Endodermal cell (in vitro differentiated cells): ENCODE data around the gene WHRN. TPM values are rescaled to one million over a fixed set of nuclear protein-coding genes. Genes with fewer than 3 reads are reported as not detected.

ENCODE experiments used
- DNase-seq: peaks from one replicate; pipeline ENCODE4 v3.0.0-alpha.2; 2017
- H3K27ac ChIP-seq: 2 replicates; pipeline ENCODE4 v1.5.1; 2013; ENCODE audit warnings: mild to moderate bottlenecking, low read depth, low read length, moderate library complexity
- H3K27me3 ChIP-seq: 2 replicates; pipeline ENCODE4 v1.6.1; 2013; ENCODE audit warnings: mild to moderate bottlenecking, low read length, moderate library complexity; ENCODE audit not compliant: insufficient read depth, control insufficient read depth, poor library complexity, severe bottlenecking
- H3K36me3 ChIP-seq: 2 replicates; pipeline ENCODE4 v1.7.0; 2013; ENCODE audit warnings: mild to moderate bottlenecking, low read length, moderate library complexity; ENCODE audit not compliant: control insufficient read depth, insufficient read depth
- H3K4me1 ChIP-seq: one replicate; pipeline ENCODE4 v1.7.0; 2013; ENCODE audit warnings: low read length; ENCODE audit not compliant: control insufficient read depth, insufficient read depth
- H3K4me3 ChIP-seq: 2 replicates; pipeline ENCODE4 v1.5.1; 2013; ENCODE audit warnings: mild to moderate bottlenecking, low read length, moderate library complexity
- H3K9ac ChIP-seq: 2 replicates; pipeline ENCODE4 v1.6.1; 2013; ENCODE audit warnings: mild to moderate bottlenecking, low read length, moderate library complexity; ENCODE audit not compliant: poor library complexity, severe bottlenecking; ENCODE audit errors: extremely low read depth
- H3K9me3 ChIP-seq: 2 replicates; pipeline ENCODE4 v1.6.1; 2013; ENCODE audit warnings: mild to moderate bottlenecking, low read length, moderate library complexity; ENCODE audit not compliant: control insufficient read depth
- H3K27ac Mint-ChIP-seq: 2 replicates; pipeline ENCODE4 v1.8.0; 2020; ENCODE audit warnings: mixed read lengths
- H3K27me3 Mint-ChIP-seq: 2 replicates; pipeline ENCODE4 v1.8.0; 2021; ENCODE audit warnings: mild to moderate bottlenecking, mixed read lengths; ENCODE audit not compliant: insufficient read depth
- H3K36me3 Mint-ChIP-seq: 2 replicates; pipeline ENCODE4 v1.8.0; 2020; ENCODE audit warnings: low read depth, mixed read lengths
- H3K4me1 Mint-ChIP-seq: 2 replicates; pipeline ENCODE4 v1.8.0; 2020; ENCODE audit warnings: mixed read lengths
- H3K4me3 Mint-ChIP-seq: 2 replicates; pipeline ENCODE4 v1.8.0; 2020; ENCODE audit warnings: mild to moderate bottlenecking, moderate library complexity, mixed read lengths
- H3K9me3 Mint-ChIP-seq: 2 replicates; pipeline ENCODE4 v1.8.0; 2020; ENCODE audit warnings: mild to moderate bottlenecking, mixed read lengths
- CTCF ChIP-seq: fragments of 200-600 bp; sonication (generic); conservative IDR thresholded peaks from 2 replicates; pipeline ENCODE4 v1.5.0; 2021; ENCODE audit warnings: antibody characterized with exemption, mild to moderate bottlenecking
- WGBS, 2 experiments: methylation state at CpG; one replicate each; pipeline versions ENCODE4 v1.1.5 to v1.1.7; 2013; ENCODE audit warnings: missing lambda C conversion rate in 2 of 2, mixed read lengths in 1 of 2; ENCODE audit not compliant: insufficient coverage in 1 of 2, insufficient read length in 1 of 2; 5-methylcytosine and 5-hydroxymethylcytosine counted together
- total RNA-seq, 2 donors: library from RNA; stranded (reverse); fragmentation: NEBNext Ultra II Directional in 1 of 2; extraction: Animal tissue kit (Norgen Biotek cat#: 25700) in 1 of 2; gene quantifications; 2 replicates in 1 of 2; 3 replicates in 1 of 2; pipeline ENCODE4 v1.2.1, GENCODE V29; 2021

WHRN gene
- total RNA-seq, 2 donors from 2014 or later: 7.0 to 12.8 TPM

- H3K27me3 ChIP-seq: peaks cover 50% of the 10 kb centered on the region
- Mint-ChIP-seq H3K9me3 (no peaks in the 10 kb centered on the region), H3K4me1 (peaks cover 6% of the 10 kb centered on the region), H3K4me3 (no peak overlapping the region), H3K36me3 (no peaks in the 10 kb centered on the region), H3K27me3 (peaks cover 51% of the 10 kb centered on the region), H3K27ac (no peak overlapping the region)
- no peaks in the 10 kb centered on the region for H3K4me1 ChIP-seq
- H3K36me3 ChIP-seq: no peaks in the 10 kb centered on the region
- 83 to 93% methylated on average over 2 to 3 of the region's 3 CpGs for WGBS, 2 experiments
- no peak overlapping the region for H3K4me3 ChIP-seq
- peak; percentile 10 for DNase-seq
- H3K27ac ChIP-seq: no peak overlapping the region
- H3K9me3 ChIP-seq: no peaks in the 10 kb centered on the region
- no peak for TF ChIP-seq CTCF
- no peak overlapping the region for H3K9ac ChIP-seq
These were observed 20.2 kb upstream of the WHRN start for GRCh38 chr9:114525513-114525912.

GRCh38 chr9:114524247-114524681 is 19.0 kb upstream of the WHRN start:
- Mint-ChIP-seq H3K36me3 (no peaks in the 10 kb centered on the region), H3K27me3 (peaks cover 55% of the 10 kb centered on the region)
- H3K27ac ChIP-seq: peak overlapping the region; percentile 40

GRCh38 chr9:114522847-114523246 is 17.6 kb upstream of the WHRN start:
- no peaks in the 10 kb centered on the region for H3K9me3 ChIP-seq
- no peak overlapping the region for H3K4me3 ChIP-seq
- Mint-ChIP-seq H3K9me3 (no peaks in the 10 kb centered on the region), H3K36me3 (no peaks in the 10 kb centered on the region), H3K4me1 (peaks cover 6% of the 10 kb centered on the region), H3K27ac (no peak overlapping the region), H3K4me3 (no peak overlapping the region), H3K27me3 (peaks cover 54% of the 10 kb centered on the region)
- TF ChIP-seq CTCF: no peak
- no peaks in the 10 kb centered on the region for H3K36me3 ChIP-seq
- no peak overlapping the region for H3K9ac ChIP-seq
- H3K27ac ChIP-seq: no peak overlapping the region
- H3K4me1 ChIP-seq: no peaks in the 10 kb centered on the region
- DNase-seq: peak; percentile 21
- H3K27me3 ChIP-seq: peaks cover 53% of the 10 kb centered on the region
- WGBS, 2 experiments: 94 to 97% methylated on average over 3 of the region's 3 CpGs

More at GRCh38 chr9:114524247-114524681, 19.0 kb upstream of the WHRN start:
- Mint-ChIP-seq H3K4me3 (no peak overlapping the region), H3K4me1 (peaks cover 6% of the 10 kb centered on the region), H3K27ac (no peak overlapping the region), H3K9me3 (no peaks in the 10 kb centered on the region)
- no peak for TF ChIP-seq CTCF
- DNase-seq: peak; percentile 21
- Histone ChIP-seq H3K4me3 (no peak overlapping the region), H3K27me3 (peaks cover 53% of the 10 kb centered on the region), H3K9me3 (no peaks in the 10 kb centered on the region), H3K36me3 (no peaks in the 10 kb centered on the region), H3K9ac (no peak overlapping the region), H3K4me1 (no peaks in the 10 kb centered on the region)
- 91 to 94% methylated on average over 7 of the region's 7 CpGs for WGBS, 2 experiments
